IPS-NIHi7 (cell line): ENCODE results near the gene IQCE.
"Not testable (repeated sequence)": the region's sequence is repeated elsewhere in the genome, so short reads cannot be mapped to it uniquely, and the experiment has no call there.

Source experiments
- DNase-seq: peaks from one replicate; pipeline ENCODE4 v3.0.0; 2012; ENCODE audit warnings: mixed read lengths; ENCODE audit errors: extremely low spot score

IQCE gene

DNA sequence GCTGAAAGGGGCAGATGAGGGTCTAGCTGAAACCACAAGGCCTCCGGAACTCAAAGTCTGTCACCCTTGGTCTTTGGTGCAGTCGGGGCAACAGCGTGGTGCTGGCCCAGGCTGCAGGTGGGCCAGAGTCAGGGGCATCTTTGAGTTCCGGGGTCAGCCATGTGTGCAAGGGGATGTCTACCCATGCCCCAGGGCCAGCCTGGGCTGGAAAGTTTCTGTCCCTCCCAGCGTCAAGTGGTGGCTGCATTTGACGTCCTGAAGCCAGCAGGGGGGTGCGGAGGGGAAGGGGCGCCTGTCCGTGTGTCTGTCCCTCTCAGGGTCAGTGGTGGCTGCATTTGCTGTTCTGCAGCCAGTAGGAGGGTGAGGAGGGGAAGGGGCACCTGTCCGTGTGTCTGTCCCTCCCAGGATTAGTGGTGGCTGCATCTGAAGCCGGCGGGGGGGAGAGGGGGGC lies 4.1 kb upstream of the IQCE start:
- DNase-seq: peak; percentile 23

DNA sequence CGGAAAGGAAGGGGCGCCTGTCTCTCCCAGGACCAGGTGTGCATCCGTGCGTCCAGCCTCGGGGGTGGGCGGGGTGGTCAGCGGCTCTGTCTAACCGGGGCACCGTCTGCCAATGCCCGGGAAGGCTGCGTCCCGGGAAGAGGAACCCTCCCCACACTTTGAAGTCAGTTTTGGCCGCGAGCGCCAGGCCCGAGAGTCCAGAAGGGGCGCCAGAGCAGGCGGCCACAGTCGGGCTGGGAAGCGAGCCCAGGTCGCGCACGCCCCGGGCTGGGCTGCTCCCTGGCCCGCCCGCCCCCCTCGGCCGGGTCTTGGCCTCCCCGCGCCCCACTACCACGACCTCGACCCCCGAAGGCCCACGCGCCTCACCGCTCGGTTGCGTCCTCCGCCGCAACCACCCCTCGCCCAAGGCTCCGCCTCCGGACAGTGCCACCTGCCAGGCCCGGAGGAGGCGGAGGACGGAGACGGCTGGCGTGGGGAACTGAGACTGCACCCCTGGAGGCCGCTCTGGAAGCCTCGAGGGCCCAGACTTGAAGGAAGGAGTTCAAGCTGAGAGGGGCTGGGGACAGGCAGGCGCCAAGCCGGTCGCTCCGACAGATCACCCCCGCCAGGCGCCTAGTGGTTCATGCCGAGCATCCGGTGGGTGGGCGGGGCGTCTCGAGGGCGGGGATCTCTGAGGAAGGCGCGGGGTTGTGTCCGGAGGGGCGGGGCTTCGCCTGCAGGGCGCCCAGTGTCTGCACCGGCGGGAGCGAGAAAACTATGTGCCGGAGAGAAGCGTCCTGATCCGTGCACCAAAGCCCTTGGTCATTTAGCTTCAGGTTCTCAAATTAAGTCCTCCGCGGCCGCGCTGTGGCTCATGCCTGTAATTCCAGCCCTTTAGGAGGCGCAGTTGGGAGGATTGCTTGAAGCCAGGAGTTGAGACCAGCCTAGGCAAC lies 3.4 kb upstream of the IQCE start, which contains the start of gene BRAT1:
TSS of gene BRAT1 (minus strand) at position 404 of the 932 bp plus-strand sequence. CDS start 1,093 bp downstream, outside the sequence.
- peak; percentile 97 for DNase-seq

DNA sequence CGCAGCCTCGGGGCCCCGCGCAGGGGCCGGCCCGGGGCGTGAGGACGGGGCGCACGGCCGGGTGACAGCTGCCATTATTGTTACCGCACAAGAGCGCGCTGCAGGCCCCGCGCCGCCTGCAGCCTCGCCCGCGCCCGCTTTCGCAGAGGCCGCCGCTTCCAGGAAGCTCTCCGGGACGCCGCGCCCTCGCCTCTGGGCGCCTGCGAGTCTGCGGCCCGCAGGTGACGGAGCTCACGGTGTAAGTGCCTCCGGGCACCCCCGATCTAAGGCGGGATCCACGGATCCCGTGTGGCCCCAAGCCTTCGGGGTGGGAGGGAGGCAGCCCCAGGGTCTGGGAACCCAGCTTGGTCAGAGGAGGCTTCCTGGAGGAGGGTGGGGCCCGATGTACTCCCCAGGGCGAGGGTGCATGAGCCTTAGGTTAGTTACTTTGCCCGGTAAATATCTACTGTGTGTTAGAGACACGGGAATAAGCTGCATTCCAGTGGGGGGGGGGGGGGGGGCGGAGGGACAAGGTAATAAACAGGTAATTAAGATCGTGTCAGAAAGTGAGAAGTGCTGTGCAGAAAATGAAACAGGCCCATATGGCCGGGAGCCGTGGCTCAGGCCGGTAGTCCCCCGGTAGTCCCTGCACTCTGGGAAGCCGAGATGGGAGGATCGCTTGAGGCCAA lies 638 bp downstream of the IQCE start:
- DNase-seq: no peak

DNA sequence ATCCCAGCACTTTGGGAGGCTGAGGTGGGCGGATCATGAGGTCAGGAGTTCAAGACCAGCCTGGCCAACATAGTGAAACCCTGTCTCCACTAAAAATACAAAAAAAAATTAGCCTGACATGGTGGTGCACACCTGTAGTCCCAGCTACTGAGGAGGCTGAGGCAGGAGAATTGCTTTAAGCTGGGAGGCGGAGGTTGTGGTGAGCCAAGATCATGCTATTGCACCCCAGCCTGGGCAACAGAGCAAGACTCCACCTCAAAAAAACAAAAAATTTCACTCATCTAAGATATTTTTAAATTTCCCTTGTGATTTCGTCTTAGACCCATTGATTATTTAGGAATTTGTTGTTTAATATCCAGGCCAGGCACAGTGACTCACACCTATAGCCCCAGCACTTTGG lies 5.2 kb downstream of the IQCE start:
- not testable (repeated sequence) for DNase-seq

DNA sequence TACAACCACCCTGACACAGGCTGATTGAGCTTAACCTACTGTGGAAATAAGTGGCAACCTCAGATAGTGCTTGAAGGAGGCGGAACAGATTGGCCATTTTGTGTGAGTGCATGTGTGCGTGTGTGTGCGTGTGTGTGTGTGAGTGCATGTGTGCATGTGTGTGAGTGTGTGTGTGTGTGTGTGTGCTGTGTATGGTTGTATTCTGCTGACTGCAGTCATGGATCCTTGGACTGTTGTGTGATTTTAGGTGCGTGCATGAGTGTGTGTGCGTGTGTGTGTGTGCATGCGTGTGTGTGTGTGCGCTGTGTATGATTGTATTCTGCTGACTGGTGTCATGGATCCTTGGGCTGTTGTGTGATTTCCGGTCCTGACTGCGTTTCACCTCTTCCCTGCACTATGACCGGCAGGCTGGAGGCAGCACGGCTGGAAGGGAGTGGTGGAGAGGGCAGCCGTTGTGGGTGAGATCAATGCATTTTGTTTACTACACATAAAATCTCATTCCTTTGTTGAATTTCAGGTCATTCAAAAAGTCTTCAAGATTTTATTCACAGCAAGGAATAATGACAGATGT lies 6.3 kb downstream of the IQCE start:
- no peak for DNase-seq

DNA sequence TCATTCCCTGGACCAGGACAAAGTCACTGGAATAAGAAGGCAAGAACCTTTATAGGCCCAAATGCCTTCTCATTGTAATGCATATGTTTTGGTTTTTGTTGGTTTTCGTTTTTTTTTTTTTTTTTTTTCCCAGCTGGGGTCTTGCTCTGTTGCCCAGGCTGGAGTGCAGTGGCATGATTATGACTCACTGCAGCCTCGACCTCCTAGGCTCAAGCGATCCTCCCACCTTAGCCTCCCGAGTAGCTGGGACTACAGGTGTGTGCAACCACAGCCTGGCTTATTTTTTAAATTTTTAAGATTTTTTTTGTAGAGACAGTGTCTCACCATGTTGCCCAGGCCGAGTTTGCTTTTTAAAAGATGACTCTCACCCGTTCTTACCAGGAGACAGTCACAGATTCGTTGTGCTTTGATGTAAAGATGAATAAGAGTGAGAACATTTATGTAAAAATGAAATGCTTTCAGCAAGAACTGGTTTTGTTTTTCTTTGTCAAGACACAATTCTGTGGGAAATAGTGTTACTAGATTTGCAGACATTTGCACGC lies 7.6 kb downstream of the IQCE start:
- DNase-seq: no peak

DNA sequence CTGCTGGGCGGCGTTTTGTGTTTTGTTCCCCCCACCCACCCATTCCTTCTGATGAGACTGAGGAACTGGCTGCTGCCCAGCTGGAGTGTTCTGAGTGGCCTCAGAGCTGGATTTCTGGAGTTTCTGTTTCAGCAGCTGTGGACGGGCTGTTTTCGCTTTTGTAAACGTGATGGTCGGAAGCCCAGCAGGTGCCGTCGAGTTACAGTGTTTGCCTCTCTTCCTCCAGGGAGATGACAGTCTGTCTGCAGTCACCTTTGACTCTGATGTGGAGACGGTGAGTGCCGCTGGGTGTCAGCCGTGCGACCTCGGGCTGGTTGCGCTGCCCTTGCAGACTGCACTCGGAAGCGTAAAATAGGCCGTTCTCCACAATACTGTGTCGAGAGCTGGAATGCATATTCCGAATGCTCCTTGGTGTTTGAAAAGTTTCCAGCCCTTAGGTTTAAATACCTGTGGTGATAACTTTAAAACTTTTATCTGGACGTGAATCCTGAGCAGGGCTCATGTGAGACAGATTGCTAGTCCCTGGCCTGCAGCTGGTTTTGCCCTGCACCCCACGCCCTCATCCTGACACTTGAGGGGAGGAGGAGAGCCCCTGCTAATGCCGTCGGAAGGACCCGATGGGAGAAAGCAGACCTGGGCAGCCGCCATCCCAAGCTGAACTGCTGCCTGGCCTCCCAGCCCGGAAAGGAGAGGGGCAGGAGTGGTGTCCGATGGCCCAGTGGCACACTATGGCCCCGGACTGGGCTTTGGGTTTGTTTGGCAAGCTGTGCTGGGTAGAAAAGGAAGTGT lies 8.3 kb downstream of the IQCE start:
- no peak for DNase-seq

DNA sequence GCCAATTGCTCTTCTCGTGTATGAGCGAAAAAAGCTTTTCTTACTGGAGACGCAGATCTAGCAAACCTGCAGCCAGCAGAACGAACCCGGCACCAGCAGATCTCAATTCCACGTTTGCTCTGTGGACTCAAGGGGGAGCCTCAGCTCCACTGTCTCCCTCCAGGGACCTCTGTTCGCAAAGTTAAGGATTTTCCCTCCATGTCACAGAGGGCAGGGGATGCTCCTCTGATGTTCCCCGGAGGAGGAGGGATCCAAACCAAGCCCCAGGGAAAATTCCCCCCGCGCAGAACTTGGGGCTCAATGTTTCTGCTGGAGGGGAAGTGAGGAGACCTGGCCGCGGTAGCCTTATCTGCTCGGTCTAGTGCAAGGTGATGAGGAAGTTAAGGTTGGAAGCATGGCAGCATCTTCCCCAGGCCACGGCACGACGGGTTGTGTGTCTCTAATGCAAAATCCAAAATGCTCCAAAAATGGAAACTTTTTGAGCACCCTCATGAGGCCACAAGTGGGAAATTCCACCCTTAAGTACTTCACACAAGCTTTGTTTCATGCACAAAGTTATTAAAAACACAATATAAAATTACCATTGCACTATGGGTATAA lies 9.0 kb downstream of the IQCE start:
- peak; percentile 65 for DNase-seq

DNA sequence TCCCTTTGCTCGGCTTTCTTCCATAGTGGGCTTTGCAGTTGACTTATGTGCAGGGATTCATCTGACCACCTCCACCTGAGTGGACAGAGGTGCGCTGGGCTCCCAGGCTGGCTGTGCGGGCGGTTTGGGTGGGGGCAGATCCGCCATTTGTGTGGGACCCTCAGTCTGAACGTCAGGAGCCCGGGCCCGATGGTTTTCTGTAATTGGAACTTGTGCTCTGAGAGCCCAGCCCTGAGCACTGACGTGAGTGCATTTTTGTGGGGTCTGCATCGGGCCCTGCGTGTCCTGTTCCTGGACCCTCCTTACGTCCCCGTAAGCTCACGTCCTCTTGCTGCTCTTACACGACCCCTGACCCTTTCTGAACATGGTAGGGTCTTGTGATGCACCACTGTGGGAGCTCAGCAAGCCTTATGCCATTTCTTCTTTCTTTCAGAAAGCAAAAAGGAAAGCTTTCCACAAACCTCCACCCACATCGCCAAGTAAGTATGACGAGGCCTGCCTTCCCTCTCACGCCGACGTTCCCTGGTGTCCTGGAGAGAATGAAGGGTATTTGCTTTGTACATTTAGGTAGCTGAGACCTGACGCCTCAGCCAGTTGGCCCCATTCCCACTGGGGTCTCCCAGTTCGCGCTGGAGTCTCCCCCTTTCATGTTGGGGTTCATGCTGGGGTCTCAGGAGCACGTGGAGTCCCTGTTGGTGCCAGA lies 9.9 kb downstream of the IQCE start:
- no peak for DNase-seq

DNA sequence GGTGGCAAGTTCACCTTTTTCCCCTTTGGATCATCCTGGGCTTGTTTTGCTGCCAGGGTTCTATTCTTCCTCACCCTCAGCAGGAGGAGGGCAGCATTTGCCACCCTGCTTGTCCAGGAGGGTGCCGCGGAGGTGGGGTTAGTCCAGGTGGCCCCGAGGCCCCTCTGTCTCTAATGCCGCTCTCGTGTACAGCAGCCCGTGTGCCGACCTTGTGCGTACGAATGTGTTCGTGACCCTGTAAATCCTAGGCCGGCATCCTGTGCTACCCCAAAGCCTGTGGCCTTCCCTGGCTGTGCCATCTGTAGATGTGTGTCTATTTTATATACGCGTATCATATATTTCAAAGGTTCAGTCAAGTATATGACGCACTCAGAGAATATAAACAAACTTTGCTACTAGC lies 10.6 kb downstream of the IQCE start:
- no peak for DNase-seq

DNA sequence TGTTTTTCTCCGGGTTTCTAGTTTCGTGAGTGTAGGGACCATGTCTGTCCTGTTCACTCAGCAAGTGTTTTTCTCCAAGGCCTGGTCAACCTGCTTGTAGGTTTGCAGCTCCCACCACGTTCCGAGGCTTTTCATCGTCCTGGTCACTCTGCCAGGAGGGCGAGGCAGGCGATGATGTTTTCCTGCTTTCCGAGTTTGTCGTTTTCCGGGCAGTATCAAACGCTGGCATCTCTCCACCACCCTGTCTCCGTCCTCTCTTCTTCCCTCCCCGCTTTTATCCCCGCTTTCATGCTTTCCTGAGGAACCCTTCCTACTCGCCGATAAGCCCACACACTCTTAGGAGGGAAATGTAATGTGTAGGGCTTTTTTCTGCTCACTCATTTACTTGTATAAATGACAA lies 11.2 kb downstream of the IQCE start:
- no peak for DNase-seq

DNA sequence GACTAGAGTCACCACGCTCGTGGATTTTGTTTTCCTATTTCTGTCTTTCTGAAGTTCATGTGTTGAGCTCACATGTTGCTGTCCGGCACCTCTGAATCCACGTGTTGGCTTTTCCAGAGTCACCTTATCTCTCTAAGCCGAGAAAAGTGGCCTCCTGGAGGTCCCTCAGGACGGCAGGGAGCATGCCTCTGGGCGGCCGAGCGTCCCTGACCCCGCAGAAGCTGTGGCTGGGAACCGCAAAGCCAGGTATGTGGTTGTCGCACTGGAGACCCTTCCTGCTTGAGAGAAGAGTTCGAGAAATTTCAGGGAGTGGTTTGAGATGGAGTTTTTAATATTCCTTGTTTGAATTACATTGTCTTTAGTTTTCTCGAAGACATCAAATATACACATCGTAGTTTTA lies 12.6 kb downstream of the IQCE start:
- DNase-seq: no peak

DNA sequence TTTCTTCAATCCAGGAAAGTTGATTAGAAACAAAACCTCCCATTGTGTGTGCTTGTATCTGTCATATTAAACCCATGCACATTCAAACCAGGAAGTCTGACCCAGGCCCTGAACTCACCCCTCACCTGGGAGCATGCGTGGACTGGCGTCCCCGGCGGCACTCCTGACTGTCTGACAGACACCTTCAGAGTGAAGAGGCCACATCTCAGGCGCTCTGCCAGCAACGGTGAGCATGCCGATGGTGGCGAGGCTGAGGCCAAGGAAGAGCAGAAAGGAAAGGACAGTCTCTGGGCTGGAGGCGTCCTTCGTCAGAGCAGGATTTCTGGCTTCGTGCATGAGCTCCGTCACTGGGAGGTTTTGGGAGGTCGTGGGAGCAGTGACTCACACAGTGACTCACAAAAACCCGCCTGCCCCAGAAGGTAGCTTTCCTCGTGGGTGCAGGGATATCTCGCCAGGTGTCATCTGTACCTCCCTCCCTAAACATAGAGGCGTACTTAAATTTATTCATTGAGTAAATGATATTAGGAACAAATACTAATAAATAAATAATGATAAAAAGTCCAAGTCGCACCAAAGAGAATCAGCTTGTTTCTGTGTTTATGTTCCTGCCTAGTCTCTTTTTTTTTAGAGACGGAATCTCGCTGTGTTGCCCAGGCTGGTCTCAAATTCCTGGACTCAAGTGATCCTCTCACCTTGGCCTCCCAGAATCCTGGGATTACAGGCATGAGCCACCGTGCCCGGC lies 13.5 kb downstream of the IQCE start:
- DNase-seq: no peak

DNA sequence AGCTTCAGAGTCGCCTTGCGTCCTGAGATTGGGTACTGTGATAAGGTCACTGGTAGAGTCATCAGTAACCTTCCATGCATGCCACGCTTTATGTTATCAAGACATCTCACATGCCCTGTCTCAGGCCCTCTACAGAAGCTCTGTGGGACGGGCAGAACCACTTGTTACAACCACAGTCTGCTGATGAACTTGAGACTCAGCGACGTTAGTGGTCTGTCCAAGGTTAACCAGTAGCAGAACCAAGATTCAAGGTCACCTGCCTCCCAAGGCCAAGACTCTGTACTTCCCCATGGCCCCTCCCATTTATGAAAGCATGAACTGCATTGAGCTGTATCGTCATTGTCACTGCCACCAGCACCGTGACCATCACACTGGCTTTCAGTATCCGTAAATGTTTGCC lies 15.0 kb downstream of the IQCE start:
- DNase-seq: no peak

DNA sequence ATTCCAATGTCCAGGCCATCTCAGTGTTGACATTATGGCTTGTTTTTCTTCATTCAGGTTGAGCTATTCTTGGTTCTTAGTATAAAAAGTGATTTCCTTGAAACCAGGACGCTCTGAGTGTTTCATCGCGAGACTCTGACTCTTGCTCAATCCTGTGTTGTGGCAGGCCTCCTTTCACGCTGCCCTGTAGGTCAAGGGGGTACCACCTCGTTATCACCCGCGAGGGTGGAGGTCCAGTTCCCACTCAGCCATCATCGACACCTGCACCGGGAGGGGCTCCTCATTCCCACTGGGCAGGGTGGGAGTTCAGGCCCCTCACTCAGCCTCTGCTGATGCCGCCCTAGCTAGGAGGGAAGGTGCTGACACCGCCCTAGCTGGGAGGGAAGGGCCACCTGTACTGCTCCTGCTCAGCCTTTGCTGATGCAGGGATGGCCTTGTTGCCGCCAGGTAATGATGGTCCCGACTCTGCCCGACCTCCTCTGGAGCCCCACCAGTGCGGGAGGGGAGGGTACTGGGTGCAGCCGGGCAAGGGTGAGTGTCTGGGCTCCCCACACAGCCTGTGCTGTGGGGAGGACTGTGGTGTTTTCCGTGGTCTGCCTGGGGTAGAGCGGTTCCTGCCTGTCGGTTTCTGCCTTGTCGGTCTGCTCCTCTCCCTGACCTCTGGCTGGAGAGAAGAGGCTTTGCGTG lies 16.4 kb downstream of the IQCE start:
- no peak for DNase-seq

DNA sequence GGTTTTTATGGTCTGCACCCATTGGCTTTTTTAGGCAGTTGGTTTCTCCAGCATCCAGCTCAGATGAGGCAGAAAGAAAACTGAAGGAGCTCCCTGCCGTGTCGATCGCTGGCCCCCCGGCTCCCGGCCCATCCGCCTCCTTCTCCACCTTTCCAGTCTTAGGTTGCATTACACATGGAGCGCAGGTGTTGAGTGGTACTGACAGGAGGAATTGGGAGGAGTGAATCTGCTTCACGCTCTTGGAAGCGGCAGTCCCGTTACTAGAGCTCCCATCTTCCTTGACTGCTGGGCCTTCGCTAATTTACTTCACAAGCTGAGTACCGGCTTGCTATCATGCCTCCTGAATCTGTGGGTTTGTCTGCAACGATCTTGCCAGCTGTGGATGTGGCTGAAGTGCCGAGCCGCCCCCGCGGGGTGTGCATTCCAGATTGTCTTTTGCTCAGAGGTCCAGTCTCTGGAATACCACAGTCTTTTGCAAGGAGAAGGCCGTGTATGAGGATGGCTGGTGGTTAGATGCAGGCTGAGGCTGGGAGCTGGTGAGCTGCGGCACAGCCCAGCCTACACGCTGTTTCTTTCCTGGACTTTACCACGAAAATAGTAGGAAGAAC lies 17.1 kb downstream of the IQCE start:
- no peak for DNase-seq

DNA sequence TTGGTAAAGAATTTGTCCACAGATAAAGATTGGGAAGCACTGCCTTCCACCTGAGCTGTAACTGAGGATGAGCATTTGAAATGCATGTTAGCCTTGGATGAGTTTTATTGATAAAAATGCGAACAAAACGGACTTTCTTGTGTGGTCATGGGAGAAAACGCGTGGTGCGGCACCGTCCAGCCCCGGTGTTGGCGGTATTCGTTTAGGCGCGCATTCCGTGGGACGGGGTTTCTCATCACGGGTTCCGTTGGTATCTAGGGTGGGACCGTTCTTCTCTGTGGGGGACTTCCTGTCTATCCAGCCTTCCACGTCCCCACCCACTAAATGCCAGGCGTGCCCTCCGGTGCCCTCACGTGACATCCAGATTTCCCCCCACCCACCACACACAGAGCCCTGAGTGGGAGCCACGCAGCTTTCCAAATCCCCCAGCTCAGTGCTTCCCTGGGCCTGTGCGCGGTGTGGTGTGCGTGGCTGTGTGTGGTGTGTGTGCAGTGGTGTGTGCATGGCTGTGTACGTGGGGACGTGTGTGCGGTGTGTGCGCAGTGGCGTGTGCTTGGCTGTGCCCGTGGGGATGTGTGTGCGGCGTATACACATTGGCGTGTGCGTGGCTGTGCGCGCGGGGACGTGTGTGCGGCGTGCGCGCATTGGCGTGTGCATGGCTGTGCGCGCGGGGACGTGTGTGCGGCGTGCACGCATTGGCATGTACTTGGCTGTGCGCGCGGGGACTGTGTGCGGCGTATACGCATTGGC lies 18.1 kb downstream of the IQCE start:
- DNase-seq: no peak
